Measurements from ENCODE around the gene ADRA2C.
"Not testable (repeated sequence)": the region's sequence is repeated elsewhere in the genome, so short reads cannot be mapped to it uniquely, and the experiment has no call there.

ADRA2C gene

DNA sequence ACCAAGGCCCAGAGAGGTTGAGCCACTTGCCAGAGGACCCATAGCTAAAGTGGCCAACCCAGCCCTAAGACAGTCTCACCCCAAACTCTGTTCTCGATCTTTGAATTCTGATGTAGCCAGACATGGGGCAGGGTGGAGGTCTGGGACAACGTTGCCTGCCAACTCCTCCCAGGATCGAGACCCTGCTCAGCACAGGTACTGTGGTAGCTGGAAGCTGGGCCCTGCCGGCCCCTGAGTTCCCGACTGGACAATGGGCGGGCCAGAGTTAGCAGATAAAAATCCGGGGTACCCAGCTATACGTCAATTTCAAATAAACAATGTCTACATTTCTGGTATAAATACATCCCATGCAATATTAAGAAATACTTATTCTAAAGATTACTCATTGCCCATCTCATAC lies 35.3 kb downstream of the ADRA2C start:
- no peak for DNase-seq

- no peak for DNase-seq
These were observed 35.9 kb downstream of the ADRA2C start for GRCh38 chr4:3801931-3802550.

DNA sequence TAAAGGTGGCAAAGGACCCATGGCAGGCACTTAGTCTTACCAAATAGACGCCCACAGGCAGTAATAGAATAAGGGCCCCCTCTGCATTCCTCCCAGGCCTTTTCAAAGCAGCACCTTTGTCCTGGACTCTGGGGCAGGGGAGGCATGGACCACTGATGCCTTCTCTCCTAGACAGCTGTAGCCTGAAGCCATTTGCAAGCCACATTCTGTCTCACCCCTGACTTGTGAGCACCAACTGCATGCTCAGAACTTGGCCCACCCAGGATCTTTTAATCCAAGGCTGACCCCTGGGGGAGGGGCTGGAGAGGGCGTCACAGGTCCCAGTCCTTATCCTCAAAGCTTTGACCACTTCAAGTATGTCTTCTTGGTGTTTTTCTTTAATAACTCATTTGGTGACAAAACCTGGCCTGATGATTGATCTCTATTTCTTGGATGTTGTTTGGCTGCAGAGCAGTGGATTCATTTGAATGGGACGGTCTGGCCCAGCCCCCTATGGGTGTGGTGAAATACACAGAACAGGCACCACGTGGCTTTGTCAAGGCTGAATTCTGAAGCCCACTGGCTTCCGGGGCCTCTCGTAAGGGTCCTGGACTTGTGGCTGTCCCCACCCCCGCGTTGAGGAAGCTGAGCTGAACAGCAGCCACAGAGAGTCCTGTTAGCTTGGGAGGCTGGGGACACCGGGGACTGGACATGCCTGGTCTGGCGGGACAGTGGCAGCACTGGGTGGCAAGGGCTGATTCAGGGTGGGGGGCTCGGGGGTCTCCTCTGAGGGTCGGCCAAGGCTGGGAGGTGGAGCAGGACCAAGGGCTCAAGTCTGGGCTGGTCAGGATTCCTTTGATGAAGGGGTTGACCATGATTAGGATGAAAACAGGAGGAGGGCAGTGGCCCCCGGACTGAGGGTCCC lies 36.6 kb downstream of the ADRA2C start:
- DNase-seq: no peak

DNA sequence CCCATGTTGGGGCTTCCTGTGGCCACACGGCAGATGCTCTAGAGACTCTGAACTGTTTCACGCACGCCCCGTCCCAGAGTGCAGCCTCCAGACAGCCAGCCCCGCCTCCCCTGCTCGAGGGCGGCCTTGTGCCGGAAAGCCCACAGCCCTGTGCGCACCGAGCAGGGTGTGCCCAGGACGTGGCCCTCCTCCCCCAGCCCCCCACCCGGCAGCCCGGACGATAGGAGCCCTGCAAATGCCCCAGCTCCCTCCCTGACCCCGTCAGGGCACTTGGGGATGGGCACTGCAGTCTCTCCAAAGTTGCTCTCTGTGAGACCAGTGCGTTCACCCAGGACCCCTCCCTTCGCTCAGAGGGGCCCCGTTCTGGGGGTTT lies 37.3 kb downstream of the ADRA2C start:
- DNase-seq: no peak

DNA sequence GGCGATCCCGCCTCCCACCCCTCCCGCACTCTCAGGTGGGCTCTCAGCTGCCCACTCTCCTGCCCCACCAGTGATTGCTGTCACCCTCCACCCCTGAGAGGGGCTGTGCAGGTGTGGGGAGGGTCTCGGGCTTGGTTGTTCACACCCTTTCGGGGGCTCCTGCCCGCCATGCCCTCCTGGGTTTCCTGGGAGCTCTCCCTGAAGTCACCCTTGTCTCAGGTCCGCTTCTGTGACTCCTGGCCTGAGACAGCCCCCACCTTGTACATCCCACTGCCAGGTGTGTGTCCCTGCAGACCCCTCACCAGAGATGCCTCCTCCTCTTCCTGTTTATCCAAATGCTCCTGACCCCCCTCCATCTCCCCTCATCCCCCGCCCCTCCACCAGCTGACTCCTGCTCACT lies 37.8 kb downstream of the ADRA2C start:
- no peak for DNase-seq

GRCh38 chr4:3805026-3805425 lies 38.8 kb downstream of the ADRA2C start:
- no peak for DNase-seq

GRCh38 chr4:3805731-3806130 lies 39.5 kb downstream of the ADRA2C start:
- DNase-seq: no peak

GRCh38 chr4:3807311-3807710 lies 41.1 kb downstream of the ADRA2C start:
- no peak for DNase-seq

- no peak for DNase-seq
These were observed 41.8 kb downstream of the ADRA2C start for GRCh38 chr4:3807822-3808496.

DNA sequence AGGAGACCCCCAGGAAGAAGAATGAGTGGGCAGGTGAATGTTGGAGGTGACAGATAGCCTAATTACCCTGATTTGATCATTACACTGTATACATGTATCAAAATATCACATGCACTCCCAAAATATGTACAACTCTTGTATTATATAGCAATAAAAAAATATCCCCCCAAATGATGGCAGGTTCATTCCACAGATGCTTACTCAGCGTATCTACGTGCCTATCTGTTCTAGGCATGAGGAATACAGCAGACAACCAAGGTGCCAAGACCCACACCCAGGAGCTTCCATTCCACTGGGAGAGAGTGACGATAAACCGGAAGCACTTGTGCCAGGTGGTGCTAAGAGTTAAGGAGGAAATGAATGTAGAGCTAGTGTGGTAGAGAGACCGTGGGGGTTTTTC lies 42.4 kb downstream of the ADRA2C start:
- no peak for DNase-seq

DNA sequence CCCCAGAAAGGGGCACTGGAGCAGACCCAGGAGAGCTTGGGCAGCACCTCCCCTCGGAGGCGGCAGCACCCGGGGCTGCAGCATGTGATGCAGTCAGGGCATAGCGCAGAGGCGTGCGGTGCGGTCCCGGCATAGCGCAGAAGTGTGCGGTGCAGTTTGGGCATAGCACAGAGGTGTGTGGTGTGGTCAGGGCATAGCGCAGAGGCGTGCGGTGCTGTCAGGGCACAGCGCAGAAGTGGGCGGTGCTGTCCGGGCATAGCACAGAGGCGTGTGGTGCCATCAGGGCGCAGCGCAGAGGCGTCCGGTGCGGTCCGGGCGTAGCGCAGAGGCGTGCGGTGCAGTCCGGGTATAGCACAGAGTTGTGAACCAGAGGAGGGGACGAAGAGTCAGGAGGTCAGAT lies 42.8 kb downstream of the ADRA2C start:
- DNase-seq: no peak

DNA sequence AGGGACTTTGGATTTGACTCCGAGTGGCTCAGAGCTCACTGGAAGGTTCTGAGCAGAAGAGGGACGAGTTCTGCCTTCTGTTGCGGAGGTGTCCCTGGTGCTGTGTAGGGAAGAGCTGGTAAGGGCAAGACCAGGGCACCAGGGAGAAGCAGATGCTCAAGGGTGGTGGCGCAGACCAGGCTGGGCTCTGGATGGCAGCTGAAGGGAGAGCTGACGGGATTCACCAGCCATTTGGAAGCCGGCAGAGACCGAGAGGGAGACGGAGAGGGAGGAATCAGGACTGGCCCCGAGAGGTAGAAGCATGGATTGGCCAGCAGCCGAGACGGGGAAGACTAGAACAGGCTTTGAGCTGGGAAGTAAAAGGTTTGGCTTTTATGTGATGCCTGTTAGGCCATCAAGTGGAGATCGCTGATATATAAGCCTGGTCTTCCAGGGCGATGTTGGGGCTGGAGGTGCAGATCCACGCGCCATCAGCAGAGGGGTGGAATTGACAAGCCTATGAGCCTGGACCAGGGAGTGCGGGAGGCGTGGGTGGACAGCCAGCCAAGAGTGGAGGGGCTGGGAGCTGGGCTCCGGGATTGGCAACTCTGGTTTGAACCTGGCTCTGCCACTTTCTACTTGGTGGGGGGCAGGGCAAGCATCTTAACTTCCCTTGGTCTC lies 43.4 kb downstream of the ADRA2C start:
- no peak for DNase-seq

GRCh38 chr4:3810111-3810680 lies 44.0 kb downstream of the ADRA2C start:
- DNase-seq: no peak

DNA sequence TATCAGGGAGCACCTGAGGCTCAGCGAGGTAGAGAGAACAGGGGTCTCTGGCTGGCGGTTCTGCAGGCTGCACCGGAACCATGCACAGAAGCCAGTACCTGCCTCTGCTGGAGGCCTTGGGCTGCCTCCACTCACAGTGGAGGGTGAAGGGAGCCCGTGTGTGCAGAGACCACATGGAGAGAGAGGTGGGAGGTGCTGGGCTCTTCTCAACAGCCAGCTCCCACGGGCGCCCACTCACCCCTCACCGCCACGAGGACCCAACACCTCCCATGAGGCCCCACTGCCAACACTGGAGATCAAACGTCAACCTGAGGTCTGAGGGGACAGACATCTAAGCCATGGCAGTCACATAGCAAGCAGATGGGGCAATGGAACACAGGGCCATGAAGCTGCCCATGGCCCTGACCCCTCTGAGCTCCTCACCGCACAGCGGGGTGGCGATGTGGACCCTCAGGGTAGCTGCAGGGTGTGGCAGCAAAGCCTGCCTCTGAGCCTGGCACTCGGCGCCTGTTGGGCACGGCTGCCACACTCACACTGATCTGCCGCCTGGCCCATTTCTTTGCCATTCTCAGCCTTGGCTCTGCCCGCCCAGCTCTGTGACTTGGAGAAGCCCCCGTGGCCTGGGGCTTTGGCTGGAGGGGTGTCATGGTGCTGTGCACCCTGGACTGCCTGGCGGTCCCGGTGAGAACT lies 44.8 kb downstream of the ADRA2C start:
- DNase-seq: no peak

DNA sequence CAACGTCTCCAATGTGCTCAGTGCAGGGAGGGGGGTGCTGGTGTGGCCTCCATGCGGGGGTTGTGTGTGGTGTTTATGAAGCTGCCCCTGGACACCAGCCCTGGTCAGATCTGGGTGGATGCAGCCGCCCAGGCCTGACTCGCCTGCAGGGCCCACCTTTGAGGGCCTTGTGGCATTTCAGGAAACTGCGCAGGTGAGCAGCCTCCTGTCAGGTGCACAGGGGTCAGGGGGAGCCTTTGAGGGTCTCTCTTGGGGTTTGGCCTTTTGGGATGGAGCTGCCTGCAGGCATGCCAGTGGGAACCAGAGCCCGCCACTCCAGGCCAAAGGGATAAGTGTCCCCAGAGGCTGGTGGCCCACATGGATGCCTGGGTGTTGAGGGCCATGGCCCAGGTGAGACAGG lies 45.4 kb downstream of the ADRA2C start:
- no peak for DNase-seq

DNA sequence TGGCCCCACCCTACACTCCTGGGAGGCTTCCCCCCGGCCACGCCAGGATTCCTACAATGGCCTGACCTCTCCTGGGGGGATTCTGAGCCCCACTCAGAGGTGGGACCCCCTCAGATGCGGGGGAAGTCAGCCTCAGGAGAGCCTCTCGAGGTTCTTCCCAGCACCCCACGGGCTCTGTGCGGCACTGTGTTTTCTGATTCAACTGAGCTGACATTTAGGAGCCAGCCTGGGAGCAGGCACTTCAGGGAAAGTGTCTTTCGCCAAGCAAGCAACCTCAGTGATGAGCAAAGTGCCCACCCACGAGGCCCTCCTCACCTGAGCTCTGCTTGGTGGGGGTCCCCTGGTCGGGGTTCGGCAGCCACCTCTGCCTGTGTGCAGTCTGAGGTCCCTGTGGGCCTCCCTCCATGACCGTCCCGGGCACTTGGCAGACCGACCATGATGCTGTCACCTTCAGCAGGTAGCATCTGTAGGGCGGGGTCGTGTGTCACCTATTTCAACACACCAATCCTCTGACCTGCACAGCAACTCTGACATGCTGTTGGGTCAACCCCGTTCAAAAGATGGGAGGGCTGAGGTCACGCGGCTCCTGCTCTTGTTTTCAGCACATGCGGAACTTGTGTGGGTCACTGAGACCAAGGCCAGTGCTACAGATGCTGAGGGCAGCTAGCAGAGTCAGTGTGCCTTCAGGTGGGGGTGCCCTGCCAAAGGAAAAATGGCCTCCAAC lies 46.2 kb downstream of the ADRA2C start:
- no peak for DNase-seq

- no peak for DNase-seq
These were observed 47.2 kb downstream of the ADRA2C start for GRCh38 chr4:3813151-3814052.

DNA sequence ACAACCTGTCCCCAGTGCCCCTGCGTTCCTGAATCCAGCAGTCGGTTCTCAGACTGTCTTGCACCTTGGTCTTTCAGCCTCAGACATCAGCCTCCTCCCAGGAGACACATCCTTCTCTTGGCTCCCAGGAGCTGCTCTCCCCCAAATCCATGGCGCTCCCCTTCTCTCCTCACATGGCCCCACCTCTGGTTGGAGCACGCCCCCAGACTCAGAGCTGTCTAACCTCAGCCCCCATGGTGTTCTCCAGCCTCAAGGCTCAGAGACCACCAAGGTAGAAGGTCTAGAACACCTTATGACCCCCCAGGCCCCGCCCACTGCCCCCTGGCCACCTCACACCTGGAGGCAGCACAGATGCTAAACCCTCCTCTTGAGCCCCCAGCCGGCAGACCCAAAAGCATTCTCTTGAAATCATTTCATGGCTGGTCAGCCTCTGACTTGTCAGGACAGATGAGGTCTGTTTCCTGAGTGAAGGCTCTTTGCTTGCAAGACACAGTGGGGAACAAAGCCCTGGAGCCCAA lies 47.9 kb downstream of the ADRA2C start:
- no peak for DNase-seq

DNA sequence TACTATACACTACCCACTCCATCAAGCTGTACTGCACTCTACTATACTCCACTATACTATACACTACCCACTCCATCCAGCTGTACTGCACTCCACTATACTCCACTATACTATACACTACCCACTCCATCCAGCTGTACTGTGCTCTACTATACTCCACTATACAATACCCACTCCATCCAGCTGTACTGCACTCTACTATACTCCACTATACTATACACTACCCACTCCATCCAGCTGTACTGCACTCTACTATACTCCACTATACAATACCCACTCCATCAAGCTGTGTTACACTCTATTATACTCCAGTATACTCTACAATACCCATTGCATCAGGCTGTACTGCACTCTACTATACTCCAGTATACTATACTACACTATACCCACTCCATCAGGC lies 48.7 kb downstream of the ADRA2C start:
- not testable (repeated sequence) for DNase-seq

DNA sequence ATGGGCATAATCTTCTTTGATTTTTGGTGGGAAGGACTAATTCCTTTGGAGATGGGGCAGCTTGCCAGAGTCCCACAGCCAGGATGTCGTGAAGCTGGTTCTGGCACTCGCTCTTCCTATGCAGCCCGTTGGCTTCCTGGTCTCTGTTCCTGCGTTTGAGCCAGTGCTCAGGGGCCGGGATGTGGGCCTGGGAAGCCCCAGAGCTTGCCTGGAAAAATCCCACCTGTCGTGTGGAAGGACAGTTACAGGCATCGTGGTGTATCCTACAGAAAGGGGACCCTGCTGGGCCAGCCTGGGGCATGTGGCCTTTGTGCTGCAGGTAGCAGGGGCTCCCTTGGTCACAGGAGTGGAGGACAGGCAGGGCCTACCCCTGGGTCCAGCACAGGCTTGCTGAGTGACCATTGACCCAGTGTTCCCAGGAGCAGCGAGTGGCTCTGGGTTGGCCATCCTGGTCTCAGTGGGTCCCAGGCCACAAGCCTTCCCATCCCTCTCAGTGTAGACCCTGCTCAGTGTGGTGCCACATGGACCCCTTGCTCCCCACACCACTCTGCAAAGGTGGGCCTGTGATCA lies 50.2 kb downstream of the ADRA2C start:
- no peak for DNase-seq
